Keratinocyte (primary cell): Measurements from ENCODE around the gene TNS3.

ENCODE experiments used
- EZH2 ChIP-seq: IDR thresholded peaks from one replicate; pipeline ENCODE4 v1.6.1; 2012; ENCODE audit warnings: inconsistent platforms, mild to moderate bottlenecking, low read length, moderate library complexity
- TF ChIP-seq, protein P1 (sequence below), 3 experiments: IDR thresholded peaks in 1 of 3; conservative IDR thresholded peaks in 1 of 3; optimal IDR thresholded peaks in 1 of 3; 2 replicates in 2 of 3; 3 replicates in 1 of 3; pipeline versions ENCODE3 to v1.5.1; 2011; ENCODE audit warnings: low read length in 3 of 3, mild to moderate bottlenecking in 3 of 3, moderate library complexity in 2 of 3, control low read depth in 1 of 3, inconsistent platforms in 1 of 3; ENCODE audit not compliant: insufficient read depth in 2 of 3; ENCODE audit errors: extremely low read depth in 1 of 3

DNA sequence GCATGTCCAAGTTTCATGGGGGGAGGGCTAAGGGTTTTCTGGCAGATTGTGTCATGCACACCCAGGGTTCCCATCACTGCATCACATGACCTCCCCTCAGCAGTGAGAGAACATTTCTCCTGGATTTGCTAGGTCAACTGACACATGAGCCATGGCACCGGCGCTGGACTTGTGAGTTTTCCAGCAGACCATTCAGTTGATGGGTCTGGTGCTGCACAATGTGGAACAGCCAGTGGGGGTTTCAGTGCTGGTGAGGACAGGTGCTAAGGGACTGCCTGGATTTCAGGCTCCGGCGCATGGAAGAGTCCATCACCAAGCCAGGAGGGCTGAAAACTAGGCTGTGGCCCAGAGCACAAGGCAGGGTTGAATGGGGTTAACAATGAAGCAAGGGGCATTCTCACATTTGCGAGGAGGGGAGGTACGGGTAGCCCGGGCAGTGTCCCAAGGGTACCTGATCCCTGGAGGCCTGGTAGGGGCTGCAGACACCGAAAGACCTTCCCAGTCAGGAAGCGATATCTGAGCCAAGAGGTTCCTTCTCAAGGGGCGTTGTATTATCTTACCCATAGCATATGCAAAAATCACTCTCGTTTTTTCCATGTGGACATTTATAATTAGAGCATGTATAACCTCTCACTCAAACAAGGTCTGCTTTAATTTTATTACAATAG lies 203.0 kb downstream of the TNS3 start:
- TF ChIP-seq, protein P1, sequence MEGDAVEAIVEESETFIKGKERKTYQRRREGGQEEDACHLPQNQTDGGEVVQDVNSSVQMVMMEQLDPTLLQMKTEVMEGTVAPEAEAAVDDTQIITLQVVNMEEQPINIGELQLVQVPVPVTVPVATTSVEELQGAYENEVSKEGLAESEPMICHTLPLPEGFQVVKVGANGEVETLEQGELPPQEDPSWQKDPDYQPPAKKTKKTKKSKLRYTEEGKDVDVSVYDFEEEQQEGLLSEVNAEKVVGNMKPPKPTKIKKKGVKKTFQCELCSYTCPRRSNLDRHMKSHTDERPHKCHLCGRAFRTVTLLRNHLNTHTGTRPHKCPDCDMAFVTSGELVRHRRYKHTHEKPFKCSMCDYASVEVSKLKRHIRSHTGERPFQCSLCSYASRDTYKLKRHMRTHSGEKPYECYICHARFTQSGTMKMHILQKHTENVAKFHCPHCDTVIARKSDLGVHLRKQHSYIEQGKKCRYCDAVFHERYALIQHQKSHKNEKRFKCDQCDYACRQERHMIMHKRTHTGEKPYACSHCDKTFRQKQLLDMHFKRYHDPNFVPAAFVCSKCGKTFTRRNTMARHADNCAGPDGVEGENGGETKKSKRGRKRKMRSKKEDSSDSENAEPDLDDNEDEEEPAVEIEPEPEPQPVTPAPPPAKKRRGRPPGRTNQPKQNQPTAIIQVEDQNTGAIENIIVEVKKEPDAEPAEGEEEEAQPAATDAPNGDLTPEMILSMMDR (optimal IDR thresholded peaks at IDR 0.05 in 1 of 3, IDR thresholded peaks at IDR 0.05 in 1 of 3, conservative IDR thresholded peaks at IDR 0.05 in 1 of 3; ENCODE audit: extremely low read depth in 1 of 3, insufficient read depth in 2 of 3, low read length in 3 of 3) = no peak
- no peak for TF ChIP-seq EZH2
